GM23338 (cell line): ENCODE data around the gene CACNA1S. TPM values are rescaled to one million over a fixed set of nuclear protein-coding genes. Genes with fewer than 3 reads are reported as not detected.

Source experiments
- ATAC-seq: fragments of 200-7000 bp; cut with Tn5 transposase; 3 replicates; pipeline ENCODE4 v1.9.1; 2020
- DNase-seq: peaks from one replicate; pipeline ENCODE4 v3.0.0-alpha.2; 2015; ENCODE audit warnings: low spot score
- H2AFZ ChIP-seq: fragments of 200-600 bp; sonication (generic); 2 replicates; pipeline ENCODE4 v1.8.0; 2016; ENCODE audit warnings: antibody characterized with exemption, mild to moderate bottlenecking, moderate library complexity
- H3F3A ChIP-seq: fragments of 200-600 bp; sonication (generic); replicated peaks from 2 replicates; pipeline ENCODE4 v1.8.0; 2017; ENCODE audit warnings: antibody characterized with exemption, mixed run types, low read depth
- H3K27ac ChIP-seq: fragments of 200-600 bp; sonication (generic); 2 replicates; pipeline ENCODE4 v1.6.1; 2016; ENCODE audit warnings: low read depth
- H3K27me3 ChIP-seq: fragments of 200-600 bp; sonication (generic); 2 replicates; pipeline ENCODE4 v1.8.0; 2016; ENCODE audit warnings: mild to moderate bottlenecking, mixed run types, moderate library complexity; ENCODE audit not compliant: insufficient read depth
- H3K36me3 ChIP-seq: fragments of 200-600 bp; sonication (generic); 2 replicates; pipeline ENCODE4 v1.8.0; 2016; ENCODE audit warnings: mild to moderate bottlenecking; ENCODE audit not compliant: insufficient read depth
- H3K4me1 ChIP-seq: fragments of 200-600 bp; sonication (generic); 2 replicates; pipeline ENCODE4 v1.8.0; 2016; ENCODE audit warnings: mild to moderate bottlenecking, moderate library complexity; ENCODE audit not compliant: insufficient read depth
- H3K4me2 ChIP-seq: fragments of 200-600 bp; sonication (generic); 2 replicates; pipeline ENCODE4 v1.7.1; 2017; ENCODE audit warnings: mixed run types
- H3K4me3 ChIP-seq: fragments of 200-600 bp; sonication (generic); 2 replicates; pipeline ENCODE4 v1.6.1; 2016; ENCODE audit warnings: mixed run types
- H3K79me2 ChIP-seq: fragments of 200-600 bp; sonication (generic); replicated peaks from 2 replicates; pipeline ENCODE4 v1.8.0; 2017; ENCODE audit warnings: mild to moderate bottlenecking; ENCODE audit not compliant: insufficient read depth
- H3K9me2 ChIP-seq: fragments of 200-600 bp; sonication (generic); 2 replicates; pipeline ENCODE4 v1.8.0; 2017; ENCODE audit not compliant: insufficient read depth
- H4K20me1 ChIP-seq: fragments of 200-600 bp; sonication (generic); replicated peaks from 2 replicates; pipeline ENCODE4 v1.8.0; 2017; ENCODE audit warnings: mild to moderate bottlenecking; ENCODE audit not compliant: insufficient read depth
- H3K27ac Mint-ChIP-seq: 2 replicates; pipeline ENCODE4 v1.8.0; 2020; ENCODE audit warnings: inconsistent platforms, mild to moderate bottlenecking, moderate library complexity, mixed read lengths
- H3K27me3 Mint-ChIP-seq: 3 replicates; pipeline ENCODE4 v1.8.0; 2022; ENCODE audit warnings: low read depth, mild to moderate bottlenecking, moderate library complexity, mixed read lengths, inconsistent platforms; ENCODE audit not compliant: insufficient read depth, poor library complexity
- H3K36me3 Mint-ChIP-seq: 3 replicates; pipeline ENCODE4 v1.8.0; 2021; ENCODE audit warnings: low read depth, mild to moderate bottlenecking, inconsistent platforms, moderate library complexity, mixed read lengths
- H3K4me1 Mint-ChIP-seq: 3 replicates; pipeline ENCODE4 v1.8.0; 2020; ENCODE audit warnings: mild to moderate bottlenecking, inconsistent platforms, mixed read lengths
- H3K4me3 Mint-ChIP-seq: 3 replicates; pipeline ENCODE4 v1.8.0; 2021; ENCODE audit warnings: moderate library complexity, mild to moderate bottlenecking, inconsistent platforms, mixed read lengths
- H3K9me3 Mint-ChIP-seq: 3 replicates; pipeline ENCODE4 v1.8.0; 2020; ENCODE audit warnings: moderate library complexity, mild to moderate bottlenecking, inconsistent platforms, mixed read lengths
- CREB1 ChIP-seq: fragments of 250-450 bp; sonication (Bioruptor Pico); IDR thresholded peaks from 2 replicates; pipeline ENCODE4 v1.5.0; 2020; ENCODE audit warnings: low read depth, mild to moderate bottlenecking, moderate library complexity
- EZH2 ChIP-seq: fragments of 200-600 bp; sonication (generic); IDR thresholded peaks from one replicate; pipeline ENCODE4 v1.8.0; 2017; ENCODE audit warnings: antibody characterized with exemption, mild to moderate bottlenecking, low read depth; ENCODE audit not compliant: unreplicated experiment
- EZH2phosphoT487 ChIP-seq: fragments of 200-600 bp; sonication (generic); IDR thresholded peaks from one replicate; pipeline ENCODE4 v1.8.1; 2018; ENCODE audit warnings: antibody characterized with exemption; ENCODE audit not compliant: unreplicated experiment
- JUNB ChIP-seq: IDR thresholded peaks from one replicate; pipeline ENCODE4 v1.6.1; 2016; ENCODE audit warnings: antibody characterized with exemption; ENCODE audit not compliant: unreplicated experiment
- NANOG ChIP-seq: IDR thresholded peaks from 2 replicates; pipeline ENCODE4 v1.6.1; 2016; ENCODE audit warnings: antibody characterized with exemption, borderline replicate concordance
- POLR2AphosphoS5 ChIP-seq: IDR thresholded peaks from 2 replicates; pipeline ENCODE4 v1.6.1; 2016; ENCODE audit warnings: antibody characterized with exemption, low read depth
- STAT1 ChIP-seq: IDR thresholded peaks from one replicate; pipeline ENCODE4 v1.6.1; 2016; ENCODE audit warnings: antibody characterized with exemption; ENCODE audit not compliant: unreplicated experiment
- ZNF114 ChIP-seq: fragments of 250-450 bp; sonication (Bioruptor Pico); IDR thresholded peaks from 2 replicates; pipeline ENCODE4 v1.5.0; 2020; ENCODE audit warnings: mild to moderate bottlenecking, moderate library complexity
- ZNF331 ChIP-seq: fragments of 250-450 bp; sonication (Bioruptor Pico); IDR thresholded peaks from 2 replicates; pipeline ENCODE4 v1.5.0; 2020; ENCODE audit warnings: low read depth, mild to moderate bottlenecking, moderate library complexity
- polyA plus RNA-seq: library from polyadenylated mRNA; unstranded; fragments of >200 nt; fragmentation: Nextera tagmentation; extraction: Ambion mirVana; gene quantifications from 2 replicates; pipeline ENCODE4 v1.2.1, GENCODE V29; 2016
- total RNA-seq: library from RNA; depleted of rRNA; stranded (reverse); fragments of >200 nt; shearing (Covaris generic); gene quantifications from 2 replicates; pipeline ENCODE4 v1.2.3, GENCODE V29; 2014
- TF ChIP-seq, protein P1 (sequence below), 2 experiments: fragments of 200-600 bp in 1 of 2; sonication (generic) in 1 of 2; conservative IDR thresholded peaks; 2 replicates each; pipeline versions ENCODE4 v1.5.1 to v1.6.1; 2016 to 2017; ENCODE audit warnings: antibody characterized with exemption in 2 of 2, low read depth in 2 of 2, mild to moderate bottlenecking in 2 of 2, moderate library complexity in 1 of 2
- TF ChIP-seq, protein P2 (sequence below): IDR thresholded peaks from 2 replicates; pipeline ENCODE4 v1.6.1; 2016; ENCODE audit warnings: antibody characterized with exemption
- TF ChIP-seq, protein P3 (sequence below): IDR thresholded peaks from one replicate; pipeline ENCODE4 v1.6.1; 2018; ENCODE audit warnings: antibody characterized with exemption; ENCODE audit not compliant: unreplicated experiment

CACNA1S gene
- total and polyA plus RNA-seq, 2 experiments from 2014 or later: 0.03 TPM; not detected in 1

DNA sequence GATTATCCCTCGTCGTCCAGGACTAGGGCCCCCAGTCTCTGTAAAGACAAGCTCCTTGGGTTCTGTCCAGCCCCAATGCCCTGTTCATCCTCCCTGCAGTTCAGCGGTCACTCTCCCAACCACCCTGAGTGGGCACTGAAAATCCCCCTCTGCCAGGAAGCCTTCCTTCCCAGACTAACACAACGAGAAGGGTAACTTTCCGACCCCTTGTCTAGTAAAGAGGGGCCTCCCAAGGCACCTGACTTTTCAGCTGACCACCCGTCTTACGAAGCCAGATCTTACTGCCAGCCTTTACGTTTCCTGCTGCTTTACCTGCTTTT, 28.7 kb upstream of the CACNA1S start (continued):
- TF ChIP-seq, protein P1, sequence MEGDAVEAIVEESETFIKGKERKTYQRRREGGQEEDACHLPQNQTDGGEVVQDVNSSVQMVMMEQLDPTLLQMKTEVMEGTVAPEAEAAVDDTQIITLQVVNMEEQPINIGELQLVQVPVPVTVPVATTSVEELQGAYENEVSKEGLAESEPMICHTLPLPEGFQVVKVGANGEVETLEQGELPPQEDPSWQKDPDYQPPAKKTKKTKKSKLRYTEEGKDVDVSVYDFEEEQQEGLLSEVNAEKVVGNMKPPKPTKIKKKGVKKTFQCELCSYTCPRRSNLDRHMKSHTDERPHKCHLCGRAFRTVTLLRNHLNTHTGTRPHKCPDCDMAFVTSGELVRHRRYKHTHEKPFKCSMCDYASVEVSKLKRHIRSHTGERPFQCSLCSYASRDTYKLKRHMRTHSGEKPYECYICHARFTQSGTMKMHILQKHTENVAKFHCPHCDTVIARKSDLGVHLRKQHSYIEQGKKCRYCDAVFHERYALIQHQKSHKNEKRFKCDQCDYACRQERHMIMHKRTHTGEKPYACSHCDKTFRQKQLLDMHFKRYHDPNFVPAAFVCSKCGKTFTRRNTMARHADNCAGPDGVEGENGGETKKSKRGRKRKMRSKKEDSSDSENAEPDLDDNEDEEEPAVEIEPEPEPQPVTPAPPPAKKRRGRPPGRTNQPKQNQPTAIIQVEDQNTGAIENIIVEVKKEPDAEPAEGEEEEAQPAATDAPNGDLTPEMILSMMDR (conservative IDR thresholded peaks at IDR 0.05; ENCODE audit: low read depth in 2 of 2): no peak

DNA sequence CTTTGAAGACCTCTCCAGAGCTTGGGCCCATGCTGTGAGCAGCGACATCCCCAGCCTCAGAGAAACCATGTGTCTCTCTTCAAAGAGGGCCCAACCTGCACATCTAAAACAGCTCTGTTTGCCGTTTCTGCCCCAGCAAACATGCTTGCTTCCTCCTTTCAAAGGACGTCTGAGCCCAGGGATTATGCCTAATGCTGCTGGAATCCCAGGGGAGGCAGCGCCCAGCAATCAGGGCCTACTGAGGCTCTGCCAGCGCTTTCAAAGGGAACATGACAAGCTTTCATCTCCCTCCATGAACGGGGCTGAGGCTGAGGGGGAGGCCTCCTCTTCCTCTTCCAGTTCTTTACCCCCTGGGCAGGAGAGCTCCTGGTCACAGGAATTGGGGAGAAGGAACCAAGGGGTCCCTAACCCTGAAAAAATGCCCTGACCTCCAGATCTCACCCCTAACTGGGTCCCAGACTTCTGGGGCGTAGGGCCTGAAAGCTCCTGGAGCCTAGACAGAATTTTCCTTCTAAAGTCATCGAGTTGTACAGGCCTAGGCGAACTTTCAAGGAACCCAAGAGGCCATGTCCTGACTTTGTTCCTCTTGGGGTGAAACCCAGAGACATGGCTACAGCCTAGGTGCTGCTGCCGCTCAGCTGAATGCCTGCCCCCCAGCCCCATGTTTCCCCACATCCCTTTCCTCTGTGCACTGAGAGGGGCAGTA, 28.2 kb upstream of the CACNA1S start:
- no peaks in the 10 kb centered on the region for H3F3A ChIP-seq
- peaks cover 12% of the 10 kb centered on the region for H3K36me3 ChIP-seq
- H3K36me3 Mint-ChIP-seq: peaks cover 74% of the 10 kb centered on the region
- peaks cover 5% of the 10 kb centered on the region; the same call in 1 of the 2 replicates for H4K20me1 ChIP-seq
- peaks cover 3% of the 10 kb centered on the region for H3K27me3 Mint-ChIP-seq
- H3K4me1 ChIP-seq: no peaks in the 10 kb centered on the region
- H3K4me3 Mint-ChIP-seq: no peak overlapping the region
- DNase-seq (no peak), ATAC-seq (no peak)
- H3K9me2 ChIP-seq: no peaks in the 10 kb centered on the region
- H3K9me3 Mint-ChIP-seq: no peaks in the 10 kb centered on the region
- H3K27ac ChIP-seq: no peak overlapping the region
- H2AFZ ChIP-seq: no peak overlapping the region
- H3K4me2 ChIP-seq: no peak overlapping the region
- no peaks in the 10 kb centered on the region for H3K4me1 Mint-ChIP-seq
- H3K79me2 ChIP-seq: no peaks in the 10 kb centered on the region
- no peak overlapping the region; the same call in 1 of the 2 replicates for H3K27ac Mint-ChIP-seq
- no peaks in the 10 kb centered on the region for H3K27me3 ChIP-seq
- H3K4me3 ChIP-seq: no peak overlapping the region
- no peak for TF ChIP-seq JUNB
- no peak for TF ChIP-seq EZH2
- no peak for TF ChIP-seq ZNF331 (CRISPR knock-in tag)
- TF ChIP-seq CREB1 (CRISPR knock-in tag): no peak
- no peak for TF ChIP-seq ZNF114 (CRISPR knock-in tag)
- TF ChIP-seq EZH2phosphoT487: no peak
- TF ChIP-seq POLR2AphosphoS5: no peak
- TF ChIP-seq, protein P2, sequence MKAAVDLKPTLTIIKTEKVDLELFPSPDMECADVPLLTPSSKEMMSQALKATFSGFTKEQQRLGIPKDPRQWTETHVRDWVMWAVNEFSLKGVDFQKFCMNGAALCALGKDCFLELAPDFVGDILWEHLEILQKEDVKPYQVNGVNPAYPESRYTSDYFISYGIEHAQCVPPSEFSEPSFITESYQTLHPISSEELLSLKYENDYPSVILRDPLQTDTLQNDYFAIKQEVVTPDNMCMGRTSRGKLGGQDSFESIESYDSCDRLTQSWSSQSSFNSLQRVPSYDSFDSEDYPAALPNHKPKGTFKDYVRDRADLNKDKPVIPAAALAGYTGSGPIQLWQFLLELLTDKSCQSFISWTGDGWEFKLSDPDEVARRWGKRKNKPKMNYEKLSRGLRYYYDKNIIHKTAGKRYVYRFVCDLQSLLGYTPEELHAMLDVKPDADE: no peak
- TF ChIP-seq, protein P1 (conservative IDR thresholded peaks at IDR 0.05; ENCODE audit: low read depth in 2 of 2): no peak
- TF ChIP-seq, protein P3, sequence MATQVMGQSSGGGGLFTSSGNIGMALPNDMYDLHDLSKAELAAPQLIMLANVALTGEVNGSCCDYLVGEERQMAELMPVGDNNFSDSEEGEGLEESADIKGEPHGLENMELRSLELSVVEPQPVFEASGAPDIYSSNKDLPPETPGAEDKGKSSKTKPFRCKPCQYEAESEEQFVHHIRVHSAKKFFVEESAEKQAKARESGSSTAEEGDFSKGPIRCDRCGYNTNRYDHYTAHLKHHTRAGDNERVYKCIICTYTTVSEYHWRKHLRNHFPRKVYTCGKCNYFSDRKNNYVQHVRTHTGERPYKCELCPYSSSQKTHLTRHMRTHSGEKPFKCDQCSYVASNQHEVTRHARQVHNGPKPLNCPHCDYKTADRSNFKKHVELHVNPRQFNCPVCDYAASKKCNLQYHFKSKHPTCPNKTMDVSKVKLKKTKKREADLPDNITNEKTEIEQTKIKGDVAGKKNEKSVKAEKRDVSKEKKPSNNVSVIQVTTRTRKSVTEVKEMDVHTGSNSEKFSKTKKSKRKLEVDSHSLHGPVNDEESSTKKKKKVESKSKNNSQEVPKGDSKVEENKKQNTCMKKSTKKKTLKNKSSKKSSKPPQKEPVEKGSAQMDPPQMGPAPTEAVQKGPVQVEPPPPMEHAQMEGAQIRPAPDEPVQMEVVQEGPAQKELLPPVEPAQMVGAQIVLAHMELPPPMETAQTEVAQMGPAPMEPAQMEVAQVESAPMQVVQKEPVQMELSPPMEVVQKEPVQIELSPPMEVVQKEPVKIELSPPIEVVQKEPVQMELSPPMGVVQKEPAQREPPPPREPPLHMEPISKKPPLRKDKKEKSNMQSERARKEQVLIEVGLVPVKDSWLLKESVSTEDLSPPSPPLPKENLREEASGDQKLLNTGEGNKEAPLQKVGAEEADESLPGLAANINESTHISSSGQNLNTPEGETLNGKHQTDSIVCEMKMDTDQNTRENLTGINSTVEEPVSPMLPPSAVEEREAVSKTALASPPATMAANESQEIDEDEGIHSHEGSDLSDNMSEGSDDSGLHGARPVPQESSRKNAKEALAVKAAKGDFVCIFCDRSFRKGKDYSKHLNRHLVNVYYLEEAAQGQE: no peak
- TF ChIP-seq NANOG: no peak
- no peak for TF ChIP-seq STAT1
